Spleen (tissue), 11 donors: Measurements from ENCODE around the gene WDR88. TPM values are rescaled to one million over a fixed set of nuclear protein-coding genes. Genes with fewer than 3 reads are reported as not detected.

Experiments
- DNase-seq: peaks from one replicate; pipeline ENCODE4 v3.0.0-alpha.2; 2020
- H3K27ac ChIP-seq, 8 donors: fragments of 200-600 bp; sonication (generic) in 7 of 8; 1 replicate in 4 of 8; 2 replicates in 4 of 8; pipeline versions ENCODE4 v1.5.0 to v1.8.0; 2016 to 2021; ENCODE audit warnings: inconsistent platforms in 4 of 8, mild to moderate bottlenecking in 4 of 8, moderate library complexity in 1 of 8
- H3K27me3 ChIP-seq, 7 donors: fragments of 200-600 bp; sonication (generic) in 6 of 7; replicated peaks in 1 of 7; 1 replicate in 4 of 7; 2 replicates in 3 of 7; pipeline versions ENCODE4 v1.5.0 to v1.8.0; 2016 to 2021; ENCODE audit warnings: inconsistent platforms in 3 of 7, mild to moderate bottlenecking in 1 of 7
- H3K36me3 ChIP-seq, 6 donors: fragments of 200-600 bp; sonication (generic) in 5 of 6; 1 replicate in 4 of 6; 2 replicates in 2 of 6; pipeline versions ENCODE4 v1.5.0 to v1.8.0; 2016 to 2021; ENCODE audit warnings: inconsistent platforms in 2 of 6
- H3K4me1 ChIP-seq, 6 donors: fragments of 200-600 bp; sonication (generic) in 5 of 6; 1 replicate in 3 of 6; 2 replicates in 3 of 6; pipeline versions ENCODE4 v1.5.0 to v1.8.0; 2016 to 2021; ENCODE audit warnings: inconsistent platforms in 3 of 6
- H3K4me3 ChIP-seq, 8 donors: fragments of 200-600 bp; sonication (generic) in 7 of 8; 1 replicate in 4 of 8; 2 replicates in 4 of 8; pipeline versions ENCODE4 v1.5.0 to v1.8.0; 2016 to 2021; ENCODE audit warnings: inconsistent platforms in 4 of 8, mild to moderate bottlenecking in 4 of 8, moderate library complexity in 2 of 8
- H3K9me3 ChIP-seq, 8 donors: fragments of 200-600 bp; sonication (generic) in 7 of 8; 1 replicate in 4 of 8; 2 replicates in 4 of 8; pipeline versions ENCODE4 v1.5.0 to v1.8.0; 2016 to 2021; ENCODE audit warnings: inconsistent platforms in 4 of 8
- POLR2A ChIP-seq, 3 donors: fragments of 450-650 bp; IDR thresholded peaks; one replicate each; pipeline ENCODE4 v1.5.1; 2017; ENCODE audit warnings: antibody characterized with exemption in 3 of 3, mild to moderate bottlenecking in 1 of 3
- POLR2AphosphoS5 ChIP-seq, 3 donors: sonication (generic); formaldehyde crosslinking; IDR thresholded peaks; one replicate each; pipeline ENCODE4 v1.5.1; 2017; ENCODE audit warnings: antibody characterized with exemption in 3 of 3
- WGBS, 5 donors: extraction: QIAGEN DNeasy Blood & Tissue Kit in 3 of 5; methylation state at CpG; one replicate each; pipeline versions ENCODE4 v1.1.5 to v1.1.7; 2013 to 2018; 5-methylcytosine and 5-hydroxymethylcytosine counted together
- intact Hi-C: fragments of 100-400 bp; cut with DNase I; formaldehyde crosslinking; loops from one replicate; pipeline ENCODE4 v1.15.0; 2023; ENCODE audit warnings: low total_unique reads
- polyA plus RNA-seq, 3 donors: library from polyadenylated mRNA; stranded (reverse); fragments of 200-250 nt; gene quantifications; one replicate each; pipeline ENCODE4 v1.2.1, GENCODE V29; 2013
- total RNA-seq, 7 donors: library from RNA; depleted of rRNA in 3 of 7; stranded (reverse); fragments of >200 nt in 3 of 7; fragmentation: NEBNext Ultra II Directional in 4 of 7; extraction: Animal tissue kit (Norgen Biotek cat#: 25700) in 4 of 7; gene quantifications; one replicate each; pipeline versions ENCODE4 v1.1.0 to v1.2.1, GENCODE V29; 2016 to 2021
- TF ChIP-seq, protein P1 (sequence below), 11 experiments: fragments of 200-600 bp in 7 of 11; fragments of 450-650 bp in 4 of 11; sonication (generic) in 4 of 11; IDR thresholded peaks in 8 of 11; conservative IDR thresholded peaks in 3 of 11; 1 replicate in 7 of 11; 2 replicates in 4 of 11; pipeline versions ENCODE4 v1.4.0 to v1.8.0; 2016 to 2021; ENCODE audit warnings: antibody characterized with exemption in 11 of 11, inconsistent platforms in 4 of 11, mild to moderate bottlenecking in 1 of 11
- donor health status: healthy with polysubstance abuse.
- donor health status: DM: no; HTN: no; CAD: no; lungs with moderate emphysema.
- donor health status: DM: no; HTN: no; CAD: no.
- donor health status: Bipolar disorder and iron deficiency.
- donor health status: healthy.
- donor health status: DM: no; HTN: no; CAD: no.
- donor health status: DM: yes; HTN: yes; CAD: no.

The WDR88 gene
- total and polyA plus RNA-seq, 10 donors, result 0.07 TPM; not detected in 9

DNA sequence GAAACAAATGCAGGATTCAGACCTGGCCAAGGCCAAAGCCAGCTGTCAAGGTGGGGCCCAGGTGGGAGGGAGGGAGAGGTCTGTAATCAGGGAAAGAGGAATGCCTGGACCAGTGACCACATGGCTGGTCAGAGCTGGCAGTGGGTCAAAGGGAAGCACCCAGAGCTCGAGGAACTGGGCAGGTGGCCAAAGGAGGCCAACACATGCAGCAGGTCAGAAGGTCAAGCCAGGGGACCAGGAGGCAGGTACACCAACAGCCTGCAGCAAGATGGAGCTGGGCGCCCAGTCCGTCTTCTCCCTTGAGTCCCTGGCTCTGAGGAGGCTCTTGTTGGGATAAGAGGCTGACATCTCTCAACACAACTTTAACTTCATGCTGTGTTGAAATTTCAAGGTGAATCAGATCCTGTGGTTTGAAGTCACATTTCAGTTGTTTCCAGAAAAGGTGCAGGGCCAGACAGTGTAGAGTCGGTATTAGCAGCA, 33.8 kb upstream of the WDR88 start:
- Histone ChIP-seq H3K27me3 (no peaks in the 10 kb centered on the region), H3K36me3 (peaks cover 3 to 100% (median 90%) of the 10 kb centered on the region in 6 donors), H3K9me3 (no peaks in the 10 kb centered on the region), H3K27ac (no peak overlapping the region), H3K4me3 (no peak overlapping the region), H3K4me1 (no peaks in the 10 kb centered on the region)
- DNase-seq, result no peak
- 77 to 91% (median 86%) methylated on average over 4 of the region's 4 CpGs for WGBS, 5 donors
- no peak for TF ChIP-seq POLR2AphosphoS5 (IDR thresholded peaks at IDR 0.05)
- TF ChIP-seq POLR2A (IDR thresholded peaks at IDR 0.05), result no peak
- TF ChIP-seq, protein P1, sequence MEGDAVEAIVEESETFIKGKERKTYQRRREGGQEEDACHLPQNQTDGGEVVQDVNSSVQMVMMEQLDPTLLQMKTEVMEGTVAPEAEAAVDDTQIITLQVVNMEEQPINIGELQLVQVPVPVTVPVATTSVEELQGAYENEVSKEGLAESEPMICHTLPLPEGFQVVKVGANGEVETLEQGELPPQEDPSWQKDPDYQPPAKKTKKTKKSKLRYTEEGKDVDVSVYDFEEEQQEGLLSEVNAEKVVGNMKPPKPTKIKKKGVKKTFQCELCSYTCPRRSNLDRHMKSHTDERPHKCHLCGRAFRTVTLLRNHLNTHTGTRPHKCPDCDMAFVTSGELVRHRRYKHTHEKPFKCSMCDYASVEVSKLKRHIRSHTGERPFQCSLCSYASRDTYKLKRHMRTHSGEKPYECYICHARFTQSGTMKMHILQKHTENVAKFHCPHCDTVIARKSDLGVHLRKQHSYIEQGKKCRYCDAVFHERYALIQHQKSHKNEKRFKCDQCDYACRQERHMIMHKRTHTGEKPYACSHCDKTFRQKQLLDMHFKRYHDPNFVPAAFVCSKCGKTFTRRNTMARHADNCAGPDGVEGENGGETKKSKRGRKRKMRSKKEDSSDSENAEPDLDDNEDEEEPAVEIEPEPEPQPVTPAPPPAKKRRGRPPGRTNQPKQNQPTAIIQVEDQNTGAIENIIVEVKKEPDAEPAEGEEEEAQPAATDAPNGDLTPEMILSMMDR (IDR thresholded peaks at IDR 0.05 in 8 of 11, conservative IDR thresholded peaks at IDR 0.05 in 3 of 11), result no peak
- intact Hi-C loops, result no loop called here

DNA sequence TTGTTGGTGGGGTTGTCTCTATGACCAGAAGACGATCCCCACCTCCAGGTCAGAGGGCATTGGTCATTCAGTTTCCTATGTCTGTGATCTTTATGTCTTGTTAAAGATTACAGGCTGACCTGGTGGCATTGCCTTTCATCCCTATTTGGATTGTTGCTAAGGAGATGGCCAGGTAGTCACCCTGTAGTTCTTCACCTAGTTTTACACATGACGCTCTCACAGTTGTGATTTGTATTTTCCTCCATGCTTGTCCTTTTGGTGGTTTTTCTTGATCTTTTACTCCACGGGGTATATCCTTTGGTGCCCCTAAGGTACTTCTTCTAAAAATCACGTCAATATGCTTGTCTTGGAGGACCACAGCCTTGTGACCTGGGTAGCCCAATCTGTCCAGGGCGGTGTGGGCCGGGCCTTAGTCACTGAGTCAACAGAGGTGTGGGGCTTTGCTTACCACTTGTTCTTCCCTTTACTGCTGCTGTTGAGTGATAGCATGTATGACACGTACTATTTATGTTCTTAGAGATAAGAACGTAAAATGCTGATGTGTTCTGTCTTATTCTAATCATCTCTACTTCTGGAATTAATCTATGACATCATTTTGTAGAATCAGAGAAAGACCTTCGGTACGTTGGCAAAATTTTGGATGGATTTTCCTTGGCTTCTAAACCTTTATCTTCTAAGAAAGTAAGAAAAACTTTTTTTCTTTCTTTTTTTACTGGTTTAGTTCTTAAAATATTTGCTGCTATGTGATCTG, 30.8 kb upstream of the WDR88 start:
- H3K4me1 ChIP-seq, result no peaks in the 10 kb centered on the region
- peaks cover 3 to 100% (median 74%) of the 10 kb centered on the region in 6 donors for H3K36me3 ChIP-seq
- H3K27ac ChIP-seq, result no peak overlapping the region
- TF ChIP-seq POLR2AphosphoS5 (IDR thresholded peaks at IDR 0.05), result no peak
- TF ChIP-seq POLR2A (IDR thresholded peaks at IDR 0.05), result no peak
- TF ChIP-seq, protein P1 (IDR thresholded peaks at IDR 0.05 in 8 of 11, conservative IDR thresholded peaks at IDR 0.05 in 3 of 11), result no peak
- WGBS, 5 donors, result 90 to 99% (median 95%) methylated on average over 10 of the region's 10 CpGs
- intact Hi-C loops, result no loop called here
- H3K4me3 ChIP-seq, result no peak overlapping the region
- no peak for DNase-seq
- no peaks in the 10 kb centered on the region for H3K9me3 ChIP-seq
- H3K27me3 ChIP-seq, result no peaks in the 10 kb centered on the region

DNA sequence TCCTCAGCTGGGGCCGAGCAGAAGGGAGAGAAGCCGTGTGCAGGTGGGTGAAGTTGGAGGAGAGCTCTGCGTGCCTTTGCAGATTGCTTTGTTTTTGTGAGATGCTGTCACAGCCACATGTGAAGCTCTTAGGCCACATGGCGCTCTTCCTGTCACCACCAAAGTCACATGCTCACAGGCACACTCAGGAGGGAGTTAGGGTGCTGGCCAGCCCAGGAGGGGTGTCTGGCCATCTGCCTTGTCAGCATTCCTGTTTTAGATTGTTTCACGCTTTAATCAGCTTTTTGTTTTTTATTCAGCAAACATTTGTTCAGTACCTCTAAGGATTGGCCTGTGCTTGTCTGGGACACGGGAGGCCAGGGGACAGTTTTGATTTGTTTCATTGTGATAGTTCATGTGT, 29.0 kb upstream of the WDR88 start:
- TF ChIP-seq, protein P1 (IDR thresholded peaks at IDR 0.05 in 8 of 11, conservative IDR thresholded peaks at IDR 0.05 in 3 of 11), result no peak
- no peak for TF ChIP-seq POLR2A (IDR thresholded peaks at IDR 0.05)
- no peak for TF ChIP-seq POLR2AphosphoS5 (IDR thresholded peaks at IDR 0.05)
- H3K36me3 ChIP-seq, result peaks cover 0 to 100% (median 74%) of the 10 kb centered on the region in 6 donors
- no peaks in the 10 kb centered on the region for H3K4me1 ChIP-seq
- H3K4me3 ChIP-seq, result no peak overlapping the region
- DNase-seq, result no peak
- no peaks in the 10 kb centered on the region for H3K27me3 ChIP-seq
- H3K27ac ChIP-seq, result no peak overlapping the region
- no peaks in the 10 kb centered on the region for H3K9me3 ChIP-seq
- intact Hi-C loops, result no loop called here
- 91 to 96% (median 91%) methylated on average over 6 of the region's 6 CpGs for WGBS, 5 donors

DNA sequence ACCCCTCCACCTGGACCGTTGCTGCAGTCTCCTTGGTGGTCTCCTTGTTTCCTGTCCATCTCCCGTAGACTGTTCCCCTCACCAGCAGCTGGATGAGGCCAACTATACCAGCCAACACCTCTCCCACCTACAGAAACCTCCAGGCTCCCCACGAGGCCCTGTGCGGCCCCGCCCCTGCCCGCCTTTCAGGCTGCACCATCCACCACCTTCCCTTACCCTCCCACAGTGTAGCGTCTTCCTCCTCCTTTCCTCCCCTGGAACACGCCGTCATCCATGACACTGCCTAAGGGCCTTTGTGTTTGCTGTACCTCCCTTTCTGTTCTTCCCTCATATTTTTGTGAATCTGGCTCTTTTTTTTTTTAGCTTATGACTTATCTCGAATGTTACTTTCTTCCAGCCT, 23.8 kb upstream of the WDR88 start:
- peaks cover 0 to 100% (median 84%) of the 10 kb centered on the region in 6 donors for H3K36me3 ChIP-seq
- no peaks in the 10 kb centered on the region for H3K27me3 ChIP-seq
- intact Hi-C loops, result no loop called here
- H3K4me1 ChIP-seq, result no peaks in the 10 kb centered on the region
- H3K9me3 ChIP-seq, result no peaks in the 10 kb centered on the region
- TF ChIP-seq POLR2A (IDR thresholded peaks at IDR 0.05) (no peak), POLR2AphosphoS5 (IDR thresholded peaks at IDR 0.05) (no peak)
- TF ChIP-seq, protein P1 (IDR thresholded peaks at IDR 0.05 in 8 of 11, conservative IDR thresholded peaks at IDR 0.05 in 3 of 11), result no peak
- no peak overlapping the region for H3K27ac ChIP-seq
- WGBS, 5 donors, result 90 to 93% (median 91%) methylated on average over 10 of the region's 10 CpGs
- H3K4me3 ChIP-seq, result no peak overlapping the region
- DNase-seq, result no peak
